ENCODE measurements around the gene FGGY.

The FGGY gene

GRCh38 chr1:59596956-59597355 lies 300.1 kb downstream of the FGGY start:
- H3K79me2 ChIP-seq (ENCODE audit: insufficient read depth, low read length) = no peaks in the 10 kb centered on the region
- no peak overlapping the region for H3K4me2 ChIP-seq (ENCODE audit: low read depth, low read length, poor library complexity, severe bottlenecking)
- no peaks in the 10 kb centered on the region for H3K9me2 ChIP-seq (replicated peaks; ENCODE audit: insufficient read depth, low read length)
- H3K27ac ChIP-seq (ENCODE audit: low read depth, low read length) = no peak overlapping the region
- H2AFZ ChIP-seq (ENCODE audit: low read depth, low read length, severe bottlenecking) = no peak overlapping the region
- no peaks in the 10 kb centered on the region for H3K9me3 ChIP-seq (ENCODE audit: insufficient read depth, low read length)
- H3K9ac ChIP-seq (ENCODE audit: low read length) = no peak overlapping the region
- H3K27me3 ChIP-seq (ENCODE audit: low read length) = no peaks in the 10 kb centered on the region
- H3F3A ChIP-seq (ENCODE audit: insufficient read depth) = no peaks in the 10 kb centered on the region
- no peaks in the 10 kb centered on the region for H4K20me1 ChIP-seq (ENCODE audit: low read depth, low read length)
- no peaks in the 10 kb centered on the region for H3K36me3 ChIP-seq (ENCODE audit: low read length)
- no peak overlapping the region for H3K4me3 ChIP-seq (ENCODE audit: insufficient read depth, low read length, poor library complexity, severe bottlenecking)
- TF ChIP-seq EZH2phosphoT487 (conservative IDR thresholded peaks at IDR 0.05; ENCODE audit: low read length) = no peak
- TF ChIP-seq CTCF (IDR thresholded peaks at IDR 0.05; ENCODE audit: insufficient read depth, low read length, poor library complexity, severe bottlenecking) = no peak

- no peaks in the 10 kb centered on the region for H3F3A ChIP-seq (ENCODE audit: insufficient read depth)
- H3K4me3 ChIP-seq (ENCODE audit: insufficient read depth, low read length, poor library complexity, severe bottlenecking) = no peak overlapping the region
- H3K9ac ChIP-seq (ENCODE audit: low read length) = no peak overlapping the region
- H3K27ac ChIP-seq (ENCODE audit: low read depth, low read length) = no peak overlapping the region
- H3K79me2 ChIP-seq (ENCODE audit: insufficient read depth, low read length) = no peaks in the 10 kb centered on the region
- H2AFZ ChIP-seq (ENCODE audit: low read depth, low read length, severe bottlenecking) = no peak overlapping the region
- no peaks in the 10 kb centered on the region for H3K9me2 ChIP-seq (replicated peaks; ENCODE audit: insufficient read depth, low read length)
- H4K20me1 ChIP-seq (ENCODE audit: low read depth, low read length) = no peaks in the 10 kb centered on the region
- no peaks in the 10 kb centered on the region for H3K36me3 ChIP-seq (ENCODE audit: low read length)
- no peak for TF ChIP-seq EZH2phosphoT487 (conservative IDR thresholded peaks at IDR 0.05; ENCODE audit: low read length)
- TF ChIP-seq CTCF (IDR thresholded peaks at IDR 0.05; ENCODE audit: insufficient read depth, low read length, poor library complexity, severe bottlenecking) = no peak
- no peak overlapping the region for H3K4me2 ChIP-seq (ENCODE audit: low read depth, low read length, poor library complexity, severe bottlenecking)
- H3K27me3 ChIP-seq (ENCODE audit: low read length) = no peaks in the 10 kb centered on the region
- no peaks in the 10 kb centered on the region for H3K9me3 ChIP-seq (ENCODE audit: insufficient read depth, low read length)
These were observed 300.7 kb downstream of the FGGY start for GRCh38 chr1:59597420-59598119.

GRCh38 chr1:59598120-59598440 lies 301.2 kb downstream of the FGGY start:
- Histone ChIP-seq H3K9ac (ENCODE audit: low read length) (no peak overlapping the region), H3K36me3 (ENCODE audit: low read length) (no peaks in the 10 kb centered on the region), H3K27ac (ENCODE audit: low read depth, low read length) (no peak overlapping the region), H3K27me3 (ENCODE audit: low read length) (no peaks in the 10 kb centered on the region), H3F3A (ENCODE audit: insufficient read depth) (no peaks in the 10 kb centered on the region), H3K9me3 (ENCODE audit: insufficient read depth, low read length) (no peaks in the 10 kb centered on the region), H2AFZ (ENCODE audit: low read depth, low read length, severe bottlenecking) (no peak overlapping the region), H3K79me2 (ENCODE audit: insufficient read depth, low read length) (no peaks in the 10 kb centered on the region), H4K20me1 (ENCODE audit: low read depth, low read length) (no peaks in the 10 kb centered on the region), H3K4me3 (ENCODE audit: insufficient read depth, low read length, poor library complexity, severe bottlenecking) (no peak overlapping the region), H3K9me2 (replicated peaks; ENCODE audit: insufficient read depth, low read length) (no peaks in the 10 kb centered on the region), H3K4me2 (ENCODE audit: low read depth, low read length, poor library complexity, severe bottlenecking) (no peak overlapping the region)
- TF ChIP-seq EZH2phosphoT487 (conservative IDR thresholded peaks at IDR 0.05; ENCODE audit: low read length) = no peak

GRCh38 chr1:59601041-59601441 lies 304.1 kb downstream of the FGGY start:
- no peaks in the 10 kb centered on the region for H3K9me3 ChIP-seq (ENCODE audit: insufficient read depth, low read length)
- H4K20me1 ChIP-seq (ENCODE audit: low read depth, low read length) = no peaks in the 10 kb centered on the region
- H3K79me2 ChIP-seq (ENCODE audit: insufficient read depth, low read length) = no peaks in the 10 kb centered on the region
- H2AFZ ChIP-seq (ENCODE audit: low read depth, low read length, severe bottlenecking) = no peak overlapping the region
- H3F3A ChIP-seq (ENCODE audit: insufficient read depth) = no peaks in the 10 kb centered on the region
- H3K27ac ChIP-seq (ENCODE audit: low read depth, low read length) = no peak overlapping the region
- TF ChIP-seq EZH2phosphoT487 (conservative IDR thresholded peaks at IDR 0.05; ENCODE audit: low read length) (no peak), CTCF (IDR thresholded peaks at IDR 0.05; ENCODE audit: insufficient read depth, low read length, poor library complexity, severe bottlenecking) (no peak)
- H3K9ac ChIP-seq (ENCODE audit: low read length) = no peak overlapping the region
- H3K27me3 ChIP-seq (ENCODE audit: low read length) = no peaks in the 10 kb centered on the region
- H3K9me2 ChIP-seq (replicated peaks; ENCODE audit: insufficient read depth, low read length) = no peaks in the 10 kb centered on the region
- no peak overlapping the region for H3K4me3 ChIP-seq (ENCODE audit: insufficient read depth, low read length, poor library complexity, severe bottlenecking)
- H3K36me3 ChIP-seq (ENCODE audit: low read length) = no peaks in the 10 kb centered on the region
- no peak overlapping the region for H3K4me2 ChIP-seq (ENCODE audit: low read depth, low read length, poor library complexity, severe bottlenecking)
